Neural cell (in vitro differentiated cells): ENCODE results near the gene LTK. TPM values are rescaled to one million over a fixed set of nuclear protein-coding genes. Genes with fewer than 3 reads are reported as not detected.

Source experiments
- H2AFZ ChIP-seq: fragments of 200-600, 300-800 bp; sonication (generic), shearing (Covaris generic); 2 replicates; pipeline ENCODE4 v1.6.0; 2014; ENCODE audit warnings: low read depth, mild to moderate bottlenecking, antibody characterized with exemption, low read length, moderate library complexity
- H3F3A ChIP-seq: fragments of 200-600 bp; shearing (Covaris generic); 2 replicates; pipeline ENCODE4 v1.6.1; 2016; ENCODE audit warnings: mild to moderate bottlenecking, moderate library complexity, mixed read lengths, antibody characterized with exemption, low read length; ENCODE audit not compliant: insufficient read depth, poor library complexity, severe bottlenecking
- H3K27ac ChIP-seq: fragments of 200-600, 300-800 bp; sonication (generic), shearing (Covaris generic); 2 replicates; pipeline ENCODE4 v1.5.1; 2014; ENCODE audit warnings: mild to moderate bottlenecking, low read length, moderate library complexity
- H3K27me3 ChIP-seq: fragments of 300-800, 200-600 bp; sonication (generic), shearing (Covaris generic); 2 replicates; pipeline ENCODE4 v1.6.0; 2014; ENCODE audit warnings: mild to moderate bottlenecking, low read depth, low read length, moderate library complexity; ENCODE audit not compliant: insufficient read depth
- H3K36me3 ChIP-seq: fragments of 300-800, 200-600 bp; sonication (generic), shearing (Covaris generic); 2 replicates; pipeline ENCODE4 v1.5.1; 2014; ENCODE audit warnings: mild to moderate bottlenecking, antibody characterized with exemption, low read length, moderate library complexity; ENCODE audit not compliant: insufficient read depth
- H3K4me2 ChIP-seq: fragments of 300-800, 200-600 bp; sonication (generic), shearing (Covaris generic); 2 replicates; pipeline ENCODE4 v1.6.0; 2014; ENCODE audit warnings: mild to moderate bottlenecking, low read length
- H3K4me3 ChIP-seq: fragments of 300-800, 200-600 bp; sonication (generic), shearing (Covaris generic); 2 replicates; pipeline ENCODE4 v1.5.1; 2014; ENCODE audit warnings: mild to moderate bottlenecking, low read length, moderate library complexity
- H3K79me2 ChIP-seq: fragments of 200-600 bp; shearing (Covaris generic); replicated peaks from 2 replicates; pipeline ENCODE4 v1.6.0; 2014; ENCODE audit warnings: mild to moderate bottlenecking, low read length, moderate library complexity; ENCODE audit not compliant: insufficient read depth
- H3K9ac ChIP-seq: fragments of 300-800, 200-600 bp; sonication (generic), shearing (Covaris generic); 2 replicates; pipeline ENCODE4 v1.6.1; 2016; ENCODE audit warnings: mild to moderate bottlenecking, low read length, mixed read lengths
- H3K9me2 ChIP-seq: fragments of 200-600 bp; shearing (Covaris generic); 2 replicates; pipeline ENCODE4 v1.6.1; 2016; ENCODE audit warnings: mild to moderate bottlenecking, low read length, mixed read lengths; ENCODE audit not compliant: insufficient read depth
- H3K9me3 ChIP-seq: fragments of 200-600, 300-800 bp; sonication (generic), shearing (Covaris generic); 2 replicates; pipeline ENCODE4 v1.6.1; 2016; ENCODE audit warnings: mild to moderate bottlenecking, mixed run types, low read length, moderate library complexity, mixed read lengths
- H4K20me1 ChIP-seq: fragments of 200-600 bp; shearing (Covaris generic); 2 replicates; pipeline ENCODE4 v1.6.1; 2016; ENCODE audit warnings: mild to moderate bottlenecking, mixed run types; ENCODE audit not compliant: insufficient read depth
- EP300 ChIP-seq: fragments of 450-650 bp; conservative IDR thresholded peaks from 2 replicates; pipeline ENCODE4 v1.6.1; 2014; ENCODE audit warnings: antibody characterized with exemption, mild to moderate bottlenecking, moderate library complexity; ENCODE audit not compliant: poor library complexity, severe bottlenecking
- EZH2 ChIP-seq: fragments of 200-600, 300-800 bp; shearing (Covaris generic), sonication (generic); IDR thresholded peaks from 2 replicates; pipeline ENCODE4 v1.6.1; 2014; ENCODE audit warnings: antibody characterized with exemption, low read length, borderline replicate concordance, mild to moderate bottlenecking; ENCODE audit not compliant: insufficient read depth, poor library complexity, severe bottlenecking
- MXI1 ChIP-seq: fragments of 450-650 bp; conservative IDR thresholded peaks from 2 replicates; pipeline ENCODE4 v1.6.1; 2014; ENCODE audit warnings: antibody characterized with exemption, mild to moderate bottlenecking; ENCODE audit not compliant: poor library complexity, severe bottlenecking
- POLR2AphosphoS5 ChIP-seq: IDR thresholded peaks from 2 replicates; pipeline ENCODE4 v1.6.1; 2012
- RAD21 ChIP-seq: fragments of 450-650 bp; conservative IDR thresholded peaks from 2 replicates; pipeline ENCODE4 v1.6.1; 2014; ENCODE audit warnings: antibody characterized with exemption, mild to moderate bottlenecking, moderate library complexity
- SMC3 ChIP-seq: fragments of 450-650 bp; conservative IDR thresholded peaks from 2 replicates; pipeline ENCODE4 v1.6.1; 2014; ENCODE audit warnings: antibody characterized with exemption, mild to moderate bottlenecking, moderate library complexity; ENCODE audit not compliant: poor library complexity
- TAF1 ChIP-seq: IDR thresholded peaks from 2 replicates; pipeline ENCODE4 v1.6.1; 2012; ENCODE audit warnings: low read depth
- polyA plus RNA-seq: library from polyadenylated mRNA; depleted of rRNA; stranded (reverse); fragments of >200 nt; gene quantifications from 2 replicates; pipeline ENCODE4 v1.2.3, GENCODE V29; 2014
- TF ChIP-seq, protein P1 (sequence below): fragments of 450-650 bp; IDR thresholded peaks from 2 replicates; pipeline ENCODE4 v1.5.1; 2014; ENCODE audit warnings: antibody characterized with exemption, mild to moderate bottlenecking, moderate library complexity; ENCODE audit not compliant: poor library complexity, severe bottlenecking
- TF ChIP-seq, protein P2 (sequence below): IDR thresholded peaks from 2 replicates; pipeline ENCODE4 v1.6.1; 2012; ENCODE audit warnings: borderline replicate concordance

The LTK gene
- polyA plus RNA-seq, 1 donor from 2014 or later = 0.28 TPM

DNA sequence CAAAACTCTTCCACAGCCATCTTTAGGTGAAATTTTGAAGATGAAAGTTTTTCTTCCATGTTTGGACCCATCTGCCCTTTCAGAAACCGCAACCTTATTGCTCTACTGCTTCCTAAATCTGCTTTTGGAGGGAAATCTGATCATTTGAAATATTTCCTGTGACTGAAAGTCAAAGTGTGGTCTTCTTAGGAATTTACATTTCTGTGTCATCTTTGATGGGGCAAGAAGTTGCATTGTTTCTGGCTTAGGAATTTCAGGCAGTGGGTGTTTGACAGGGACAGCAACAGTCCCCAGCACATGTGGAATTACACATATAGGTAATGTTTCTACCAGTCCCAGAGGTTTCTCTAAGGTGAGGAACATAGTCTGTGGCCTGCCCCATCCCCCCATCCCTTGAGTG is 40.1 kb upstream of the LTK start:
- Histone ChIP-seq H3K27me3 (no peaks in the 10 kb centered on the region), H3K4me2 (no peak overlapping the region), H3F3A (peaks cover 7% of the 10 kb centered on the region), H3K9ac (no peak overlapping the region), H3K9me3 (no peaks in the 10 kb centered on the region), H3K27ac (no peak overlapping the region), H3K4me3 (no peak overlapping the region), H3K79me2 (no peaks in the 10 kb centered on the region), H4K20me1 (no peaks in the 10 kb centered on the region), H3K36me3 (no peaks in the 10 kb centered on the region), H2AFZ (no peak overlapping the region), H3K9me2 (no peaks in the 10 kb centered on the region)
- TF ChIP-seq SMC3 = no peak
- TF ChIP-seq, protein P1, sequence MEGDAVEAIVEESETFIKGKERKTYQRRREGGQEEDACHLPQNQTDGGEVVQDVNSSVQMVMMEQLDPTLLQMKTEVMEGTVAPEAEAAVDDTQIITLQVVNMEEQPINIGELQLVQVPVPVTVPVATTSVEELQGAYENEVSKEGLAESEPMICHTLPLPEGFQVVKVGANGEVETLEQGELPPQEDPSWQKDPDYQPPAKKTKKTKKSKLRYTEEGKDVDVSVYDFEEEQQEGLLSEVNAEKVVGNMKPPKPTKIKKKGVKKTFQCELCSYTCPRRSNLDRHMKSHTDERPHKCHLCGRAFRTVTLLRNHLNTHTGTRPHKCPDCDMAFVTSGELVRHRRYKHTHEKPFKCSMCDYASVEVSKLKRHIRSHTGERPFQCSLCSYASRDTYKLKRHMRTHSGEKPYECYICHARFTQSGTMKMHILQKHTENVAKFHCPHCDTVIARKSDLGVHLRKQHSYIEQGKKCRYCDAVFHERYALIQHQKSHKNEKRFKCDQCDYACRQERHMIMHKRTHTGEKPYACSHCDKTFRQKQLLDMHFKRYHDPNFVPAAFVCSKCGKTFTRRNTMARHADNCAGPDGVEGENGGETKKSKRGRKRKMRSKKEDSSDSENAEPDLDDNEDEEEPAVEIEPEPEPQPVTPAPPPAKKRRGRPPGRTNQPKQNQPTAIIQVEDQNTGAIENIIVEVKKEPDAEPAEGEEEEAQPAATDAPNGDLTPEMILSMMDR = no peak
- TF ChIP-seq, protein P2, sequence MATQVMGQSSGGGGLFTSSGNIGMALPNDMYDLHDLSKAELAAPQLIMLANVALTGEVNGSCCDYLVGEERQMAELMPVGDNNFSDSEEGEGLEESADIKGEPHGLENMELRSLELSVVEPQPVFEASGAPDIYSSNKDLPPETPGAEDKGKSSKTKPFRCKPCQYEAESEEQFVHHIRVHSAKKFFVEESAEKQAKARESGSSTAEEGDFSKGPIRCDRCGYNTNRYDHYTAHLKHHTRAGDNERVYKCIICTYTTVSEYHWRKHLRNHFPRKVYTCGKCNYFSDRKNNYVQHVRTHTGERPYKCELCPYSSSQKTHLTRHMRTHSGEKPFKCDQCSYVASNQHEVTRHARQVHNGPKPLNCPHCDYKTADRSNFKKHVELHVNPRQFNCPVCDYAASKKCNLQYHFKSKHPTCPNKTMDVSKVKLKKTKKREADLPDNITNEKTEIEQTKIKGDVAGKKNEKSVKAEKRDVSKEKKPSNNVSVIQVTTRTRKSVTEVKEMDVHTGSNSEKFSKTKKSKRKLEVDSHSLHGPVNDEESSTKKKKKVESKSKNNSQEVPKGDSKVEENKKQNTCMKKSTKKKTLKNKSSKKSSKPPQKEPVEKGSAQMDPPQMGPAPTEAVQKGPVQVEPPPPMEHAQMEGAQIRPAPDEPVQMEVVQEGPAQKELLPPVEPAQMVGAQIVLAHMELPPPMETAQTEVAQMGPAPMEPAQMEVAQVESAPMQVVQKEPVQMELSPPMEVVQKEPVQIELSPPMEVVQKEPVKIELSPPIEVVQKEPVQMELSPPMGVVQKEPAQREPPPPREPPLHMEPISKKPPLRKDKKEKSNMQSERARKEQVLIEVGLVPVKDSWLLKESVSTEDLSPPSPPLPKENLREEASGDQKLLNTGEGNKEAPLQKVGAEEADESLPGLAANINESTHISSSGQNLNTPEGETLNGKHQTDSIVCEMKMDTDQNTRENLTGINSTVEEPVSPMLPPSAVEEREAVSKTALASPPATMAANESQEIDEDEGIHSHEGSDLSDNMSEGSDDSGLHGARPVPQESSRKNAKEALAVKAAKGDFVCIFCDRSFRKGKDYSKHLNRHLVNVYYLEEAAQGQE = no peak
- no peak for TF ChIP-seq EZH2
- no peak for TF ChIP-seq TAF1
- TF ChIP-seq EP300 = no peak
- TF ChIP-seq MXI1 = no peak
- no peak for TF ChIP-seq RAD21
- no peak for TF ChIP-seq POLR2AphosphoS5

DNA sequence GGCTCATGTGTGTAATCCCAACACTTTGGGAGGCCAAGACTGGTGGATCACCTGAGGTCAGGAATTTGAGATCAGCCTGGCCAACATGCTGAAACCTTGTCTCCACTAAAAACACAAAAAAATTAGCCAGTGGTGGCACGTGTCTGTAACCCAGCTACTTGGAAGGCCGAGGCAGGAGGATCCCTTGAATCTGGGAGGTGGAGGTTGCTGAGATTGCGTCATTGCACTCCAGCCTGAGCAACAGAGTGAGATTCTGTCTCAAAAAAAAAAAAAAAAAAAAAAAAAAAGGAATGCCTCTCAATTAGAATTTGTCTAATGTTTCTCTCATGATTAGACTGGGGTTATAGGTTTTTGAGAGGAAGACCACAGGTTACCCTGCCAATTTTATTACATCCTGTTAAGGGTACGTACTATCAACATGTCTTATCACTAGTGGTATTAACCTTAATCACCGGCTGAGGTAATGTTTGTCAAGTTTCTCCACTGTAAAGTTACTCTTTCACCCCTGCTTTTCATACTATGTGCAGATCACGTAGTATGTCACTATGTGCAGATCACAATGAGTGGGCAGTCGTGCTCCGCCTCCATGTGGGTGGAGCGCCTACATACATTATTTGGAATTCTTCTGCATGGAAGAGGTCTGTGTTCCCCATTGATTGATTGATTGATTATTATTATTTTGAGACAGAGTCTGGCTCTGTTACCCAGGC is 36.6 kb upstream of the LTK start:
- H3K36me3 ChIP-seq = no peaks in the 10 kb centered on the region
- no peaks in the 10 kb centered on the region for H3F3A ChIP-seq
- no peak overlapping the region for H3K9ac ChIP-seq
- no peak overlapping the region for H3K4me2 ChIP-seq
- H3K9me3 ChIP-seq = no peaks in the 10 kb centered on the region
- no peaks in the 10 kb centered on the region for H3K9me2 ChIP-seq
- no peak overlapping the region for H2AFZ ChIP-seq
- no peaks in the 10 kb centered on the region for H3K79me2 ChIP-seq
- no peaks in the 10 kb centered on the region for H3K27me3 ChIP-seq
- H3K4me3 ChIP-seq = no peak overlapping the region
- H4K20me1 ChIP-seq = no peaks in the 10 kb centered on the region
- no peak for TF ChIP-seq TAF1
- no peak for TF ChIP-seq SMC3
- TF ChIP-seq POLR2AphosphoS5 = no peak
- TF ChIP-seq EP300 = no peak
- TF ChIP-seq EZH2 = no peak
- TF ChIP-seq MXI1 = no peak
- TF ChIP-seq RAD21 = no peak
- TF ChIP-seq, protein P2 = no peak
- no peak overlapping the region for H3K27ac ChIP-seq
